PC-9 (cell line): ENCODE results near the gene SCN10A.

Experiments used
- EZH2 ChIP-seq: fragments of 200-600 bp; sonication (generic); IDR thresholded peaks from 2 replicates; pipeline ENCODE4 v1.8.0; 2017; ENCODE audit warnings: antibody characterized with exemption, low read depth
- TF ChIP-seq, protein P1 (sequence below): fragments of 200-600 bp; sonication (generic); conservative IDR thresholded peaks from 2 replicates; pipeline ENCODE4 v1.6.1; 2017; ENCODE audit warnings: mixed run types, antibody characterized with exemption, mild to moderate bottlenecking, moderate library complexity

DNA sequence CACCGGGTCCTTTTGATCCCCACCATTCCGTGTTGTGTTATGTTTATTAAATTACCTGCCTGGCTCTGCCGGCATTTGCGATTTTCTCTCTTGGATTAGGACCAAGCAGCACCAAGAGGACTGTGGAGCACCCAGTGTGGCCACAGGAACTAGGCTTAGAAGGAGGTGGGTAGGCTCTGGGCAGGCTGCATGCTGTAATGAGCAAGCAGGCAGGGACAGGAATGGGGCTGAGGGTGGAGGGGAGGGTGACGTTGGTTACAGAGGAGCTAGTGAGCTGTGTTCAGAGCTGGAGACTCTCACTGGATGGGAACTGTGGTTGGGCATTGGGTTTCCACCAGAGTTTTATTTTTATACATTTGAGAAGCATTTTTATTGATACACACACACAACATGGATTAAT lies 158.6 kb downstream of the SCN10A start:
- TF ChIP-seq, protein P1, sequence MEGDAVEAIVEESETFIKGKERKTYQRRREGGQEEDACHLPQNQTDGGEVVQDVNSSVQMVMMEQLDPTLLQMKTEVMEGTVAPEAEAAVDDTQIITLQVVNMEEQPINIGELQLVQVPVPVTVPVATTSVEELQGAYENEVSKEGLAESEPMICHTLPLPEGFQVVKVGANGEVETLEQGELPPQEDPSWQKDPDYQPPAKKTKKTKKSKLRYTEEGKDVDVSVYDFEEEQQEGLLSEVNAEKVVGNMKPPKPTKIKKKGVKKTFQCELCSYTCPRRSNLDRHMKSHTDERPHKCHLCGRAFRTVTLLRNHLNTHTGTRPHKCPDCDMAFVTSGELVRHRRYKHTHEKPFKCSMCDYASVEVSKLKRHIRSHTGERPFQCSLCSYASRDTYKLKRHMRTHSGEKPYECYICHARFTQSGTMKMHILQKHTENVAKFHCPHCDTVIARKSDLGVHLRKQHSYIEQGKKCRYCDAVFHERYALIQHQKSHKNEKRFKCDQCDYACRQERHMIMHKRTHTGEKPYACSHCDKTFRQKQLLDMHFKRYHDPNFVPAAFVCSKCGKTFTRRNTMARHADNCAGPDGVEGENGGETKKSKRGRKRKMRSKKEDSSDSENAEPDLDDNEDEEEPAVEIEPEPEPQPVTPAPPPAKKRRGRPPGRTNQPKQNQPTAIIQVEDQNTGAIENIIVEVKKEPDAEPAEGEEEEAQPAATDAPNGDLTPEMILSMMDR = no peak
- no peak for TF ChIP-seq EZH2
